Astrocyte (in vitro differentiated cells and primary cell): ENCODE measurements around the gene PHOSPHO1. TPM values are rescaled to one million over a fixed set of nuclear protein-coding genes. Genes with fewer than 3 reads are reported as not detected.

Experiments
- DNase-seq: peaks from one replicate; pipeline ENCODE4 v3.0.0-alpha.2; 2010; ENCODE audit warnings: low read depth
- FAIRE-seq: peaks from 2 replicates; lab custom pipeline; 2011; peaks lifted over from hg19 to GRCh38; lab: Jason Lieb, UNC
- H2AFZ ChIP-seq: 2 replicates; pipeline ENCODE4 v1.6.0; 2012; ENCODE audit warnings: low read depth, low read length, inconsistent platforms
- H3K27ac ChIP-seq: 2 replicates; pipeline ENCODE4 v1.5.1; 2011; ENCODE audit warnings: low read depth, low read length, inconsistent platforms
- H3K27me3 ChIP-seq: 2 replicates; pipeline ENCODE4 v1.6.0; 2011; ENCODE audit warnings: low read length, inconsistent platforms; ENCODE audit not compliant: insufficient read depth
- H3K36me3 ChIP-seq: 2 replicates; pipeline ENCODE4 v1.5.1; 2011; ENCODE audit warnings: low read length, inconsistent platforms; ENCODE audit not compliant: insufficient read depth
- H3K4me1 ChIP-seq: 2 replicates; pipeline ENCODE4 v1.5.1; 2011; ENCODE audit warnings: low read length, inconsistent platforms; ENCODE audit not compliant: insufficient read depth
- H3K4me2 ChIP-seq: 2 replicates; pipeline ENCODE4 v1.6.0; 2012; ENCODE audit warnings: low read length, inconsistent platforms
- H3K4me3 ChIP-seq: 2 replicates; pipeline ENCODE4 v1.5.1; 2011; ENCODE audit warnings: low read depth, mild to moderate bottlenecking, low read length, inconsistent platforms; ENCODE audit not compliant: insufficient read depth
- H3K79me2 ChIP-seq: 2 replicates; pipeline ENCODE4 v1.6.0; 2012; ENCODE audit warnings: mild to moderate bottlenecking, low read length, inconsistent platforms; ENCODE audit not compliant: insufficient read depth
- H3K9ac ChIP-seq: 2 replicates; pipeline ENCODE4 v1.6.0; 2012; ENCODE audit warnings: mild to moderate bottlenecking, low read length, inconsistent platforms
- H3K9me3 ChIP-seq: 2 replicates; pipeline ENCODE4 v1.5.1; 2012; ENCODE audit warnings: low read depth, mild to moderate bottlenecking, low read length, inconsistent platforms; ENCODE audit not compliant: insufficient read depth
- H4K20me1 ChIP-seq: 2 replicates; pipeline ENCODE4 v1.6.0; 2012; ENCODE audit warnings: low read length, inconsistent platforms; ENCODE audit not compliant: insufficient read depth
- H3K27ac Mint-ChIP-seq: one replicate; pipeline ENCODE4 v1.8.0; 2021; ENCODE audit warnings: mild to moderate bottlenecking, mixed read lengths; ENCODE audit not compliant: unreplicated experiment
- H3K27me3 Mint-ChIP-seq: one replicate; pipeline ENCODE4 v1.8.0; 2021; ENCODE audit warnings: low read depth, mixed read lengths; ENCODE audit not compliant: unreplicated experiment
- H3K36me3 Mint-ChIP-seq: one replicate; pipeline ENCODE4 v1.8.0; 2021; ENCODE audit warnings: low read depth, mixed read lengths; ENCODE audit not compliant: unreplicated experiment
- H3K4me1 Mint-ChIP-seq: one replicate; pipeline ENCODE4 v1.8.0; 2021; ENCODE audit warnings: low read depth, mixed read lengths; ENCODE audit not compliant: unreplicated experiment
- H3K4me3 Mint-ChIP-seq: one replicate; pipeline ENCODE4 v1.8.0; 2021; ENCODE audit warnings: mild to moderate bottlenecking, moderate library complexity, mixed read lengths; ENCODE audit not compliant: unreplicated experiment
- H3K9me3 Mint-ChIP-seq: one replicate; pipeline ENCODE4 v1.8.0; 2021; ENCODE audit warnings: mild to moderate bottlenecking, mixed read lengths; ENCODE audit not compliant: unreplicated experiment
- CTCF ChIP-seq: IDR thresholded peaks from 2 replicates; pipeline ENCODE4 v1.5.1; 2011; ENCODE audit warnings: low read depth, mild to moderate bottlenecking, inconsistent platforms, low read length, moderate library complexity; ENCODE audit not compliant: insufficient read depth
- EZH2 ChIP-seq: IDR thresholded peaks from 2 replicates; pipeline ENCODE4 v1.6.1; 2012; ENCODE audit warnings: mild to moderate bottlenecking, low read length, inconsistent platforms; ENCODE audit not compliant: insufficient read depth
- total RNA-seq: library from RNA; stranded (reverse); gene quantifications from 2 replicates; pipeline ENCODE4 v1.2.1, GENCODE V29; 2021

PHOSPHO1 gene
- total RNA-seq, 1 donor from 2014 or later: 0.95 TPM

DNA sequence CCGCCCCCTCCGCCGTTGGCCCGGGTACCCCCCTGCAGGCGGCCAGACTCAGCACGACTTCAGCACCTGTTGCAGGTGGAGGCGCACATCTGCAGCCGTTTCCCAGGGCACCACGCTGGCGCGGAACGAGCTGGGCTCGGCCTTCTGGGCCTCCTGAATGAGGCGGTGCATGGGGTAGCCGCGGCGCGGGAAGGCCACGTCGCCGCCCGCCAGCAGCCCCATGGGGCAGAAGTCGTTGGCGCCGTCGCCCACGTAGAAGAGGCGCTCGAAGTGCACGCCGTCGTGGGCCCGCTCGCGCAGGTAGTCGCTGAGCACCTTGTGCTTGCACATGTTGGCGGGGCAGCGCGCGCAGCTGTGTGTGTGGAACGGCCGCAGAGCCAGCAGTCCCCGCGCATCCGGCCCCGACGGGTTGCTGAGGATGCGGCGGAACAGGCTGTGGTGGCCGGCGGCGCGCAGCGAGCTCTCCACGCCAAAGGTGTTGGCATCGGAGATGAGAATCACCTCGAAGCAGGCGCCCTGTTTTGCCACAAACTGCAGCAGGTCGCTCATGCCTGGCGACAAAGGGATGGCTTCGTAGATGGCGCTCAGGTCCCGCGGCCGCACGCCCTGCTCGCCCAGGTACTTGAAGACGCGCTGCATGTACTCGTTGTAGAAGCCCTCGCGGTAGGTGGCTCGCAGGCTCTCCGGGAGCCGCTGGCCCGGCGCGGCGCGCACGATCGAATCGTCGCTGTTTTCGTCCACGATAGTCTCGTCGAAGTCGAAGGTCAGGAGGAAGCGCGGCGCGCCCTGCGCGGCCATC lies 6.2 kb downstream of the PHOSPHO1 start:
- no peak for FAIRE-seq

GRCh38 chr17:49223517-49224197 lies 6.9 kb downstream of the PHOSPHO1 start:
- H3K27me3 Mint-ChIP-seq: peaks cover 58% of the 10 kb centered on the region

More for the DNA sequence above, 6.2 kb downstream of the PHOSPHO1 start:
- H2AFZ ChIP-seq: peak overlapping the region; percentile 66
- H3K4me2 ChIP-seq: peak overlapping the region; percentile 72
- H3K27ac Mint-ChIP-seq: no peak overlapping the region
- no peak overlapping the region for H3K4me3 Mint-ChIP-seq
- H3K9me3 ChIP-seq: no peaks in the 10 kb centered on the region
- H3K79me2 ChIP-seq: no peaks in the 10 kb centered on the region
- peaks cover 7% of the 10 kb centered on the region for H3K4me1 Mint-ChIP-seq
- no peaks in the 10 kb centered on the region for H3K36me3 ChIP-seq
- H4K20me1 ChIP-seq: peaks cover 12% of the 10 kb centered on the region
- H3K9me3 Mint-ChIP-seq: no peaks in the 10 kb centered on the region
- no peak for DNase-seq
- H3K27ac ChIP-seq: no peak overlapping the region
- no peak overlapping the region for H3K4me3 ChIP-seq
- no peak overlapping the region for H3K9ac ChIP-seq
- peaks cover 5% of the 10 kb centered on the region for H3K36me3 Mint-ChIP-seq
- TF ChIP-seq EZH2 (peak; percentile 89), CTCF (no peak)
- peaks cover 63% of the 10 kb centered on the region for H3K27me3 Mint-ChIP-seq
- H3K27me3 ChIP-seq: peaks cover 46% of the 10 kb centered on the region
- H3K4me1 ChIP-seq: peaks cover 6% of the 10 kb centered on the region

More at GRCh38 chr17:49223517-49224197, 6.9 kb downstream of the PHOSPHO1 start:
- Mint-ChIP-seq H3K27ac (no peak overlapping the region), H3K4me3 (no peak overlapping the region), H3K9me3 (no peaks in the 10 kb centered on the region), H3K4me1 (peaks cover 2% of the 10 kb centered on the region), H3K36me3 (peaks cover 5% of the 10 kb centered on the region)
- H4K20me1 ChIP-seq: peaks cover 12% of the 10 kb centered on the region
- no peak for FAIRE-seq
- peak; percentile 14 for TF ChIP-seq EZH2
- TF ChIP-seq CTCF: peak; percentile 63
- no peak overlapping the region for H3K27ac ChIP-seq
- peaks cover 46% of the 10 kb centered on the region for H3K27me3 ChIP-seq
- DNase-seq: no peak
- H3K4me2 ChIP-seq: peak overlapping the region; percentile 72
- H3K79me2 ChIP-seq: no peaks in the 10 kb centered on the region
- H3K9me3 ChIP-seq: no peaks in the 10 kb centered on the region
- H3K36me3 ChIP-seq: no peaks in the 10 kb centered on the region
- H3K9ac ChIP-seq: no peak overlapping the region
- peak overlapping the region; percentile 66 for H2AFZ ChIP-seq
- H3K4me1 ChIP-seq: peaks cover 6% of the 10 kb centered on the region
- no peak overlapping the region for H3K4me3 ChIP-seq
